Neural cell (in vitro differentiated cells): Measurements from ENCODE around the gene ZSWIM8. TPM values are rescaled to one million over a fixed set of nuclear protein-coding genes. Genes with fewer than 3 reads are reported as not detected.
"Not testable (repeated sequence)": the region's sequence is repeated elsewhere in the genome, so short reads cannot be mapped to it uniquely, and the experiment has no call there.

Experiments used
- H2AFZ ChIP-seq: fragments of 200-600, 300-800 bp; sonication (generic), shearing (Covaris generic); 2 replicates; pipeline ENCODE4 v1.6.0; 2014; ENCODE audit warnings: low read depth, mild to moderate bottlenecking, antibody characterized with exemption, low read length, moderate library complexity
- H3F3A ChIP-seq: fragments of 200-600 bp; shearing (Covaris generic); 2 replicates; pipeline ENCODE4 v1.6.1; 2016; ENCODE audit warnings: mild to moderate bottlenecking, moderate library complexity, mixed read lengths, antibody characterized with exemption, low read length; ENCODE audit not compliant: insufficient read depth, poor library complexity, severe bottlenecking
- H3K27ac ChIP-seq: fragments of 200-600, 300-800 bp; sonication (generic), shearing (Covaris generic); 2 replicates; pipeline ENCODE4 v1.5.1; 2014; ENCODE audit warnings: mild to moderate bottlenecking, low read length, moderate library complexity
- H3K27me3 ChIP-seq: fragments of 300-800, 200-600 bp; sonication (generic), shearing (Covaris generic); 2 replicates; pipeline ENCODE4 v1.6.0; 2014; ENCODE audit warnings: mild to moderate bottlenecking, low read depth, low read length, moderate library complexity; ENCODE audit not compliant: insufficient read depth
- H3K36me3 ChIP-seq: fragments of 300-800, 200-600 bp; sonication (generic), shearing (Covaris generic); 2 replicates; pipeline ENCODE4 v1.5.1; 2014; ENCODE audit warnings: mild to moderate bottlenecking, antibody characterized with exemption, low read length, moderate library complexity; ENCODE audit not compliant: insufficient read depth
- H3K4me2 ChIP-seq: fragments of 300-800, 200-600 bp; sonication (generic), shearing (Covaris generic); 2 replicates; pipeline ENCODE4 v1.6.0; 2014; ENCODE audit warnings: mild to moderate bottlenecking, low read length
- H3K4me3 ChIP-seq: fragments of 300-800, 200-600 bp; sonication (generic), shearing (Covaris generic); 2 replicates; pipeline ENCODE4 v1.5.1; 2014; ENCODE audit warnings: mild to moderate bottlenecking, low read length, moderate library complexity
- H3K79me2 ChIP-seq: fragments of 200-600 bp; shearing (Covaris generic); replicated peaks from 2 replicates; pipeline ENCODE4 v1.6.0; 2014; ENCODE audit warnings: mild to moderate bottlenecking, low read length, moderate library complexity; ENCODE audit not compliant: insufficient read depth
- H3K9ac ChIP-seq: fragments of 300-800, 200-600 bp; sonication (generic), shearing (Covaris generic); 2 replicates; pipeline ENCODE4 v1.6.1; 2016; ENCODE audit warnings: mild to moderate bottlenecking, low read length, mixed read lengths
- H3K9me2 ChIP-seq: fragments of 200-600 bp; shearing (Covaris generic); 2 replicates; pipeline ENCODE4 v1.6.1; 2016; ENCODE audit warnings: mild to moderate bottlenecking, low read length, mixed read lengths; ENCODE audit not compliant: insufficient read depth
- H3K9me3 ChIP-seq: fragments of 200-600, 300-800 bp; sonication (generic), shearing (Covaris generic); 2 replicates; pipeline ENCODE4 v1.6.1; 2016; ENCODE audit warnings: mild to moderate bottlenecking, mixed run types, low read length, moderate library complexity, mixed read lengths
- H4K20me1 ChIP-seq: fragments of 200-600 bp; shearing (Covaris generic); 2 replicates; pipeline ENCODE4 v1.6.1; 2016; ENCODE audit warnings: mild to moderate bottlenecking, mixed run types; ENCODE audit not compliant: insufficient read depth
- CTCF ChIP-seq: fragments of 450-650 bp; IDR thresholded peaks from 2 replicates; pipeline ENCODE4 v1.5.1; 2014; ENCODE audit warnings: antibody characterized with exemption, mild to moderate bottlenecking, moderate library complexity; ENCODE audit not compliant: poor library complexity, severe bottlenecking
- EP300 ChIP-seq: fragments of 450-650 bp; conservative IDR thresholded peaks from 2 replicates; pipeline ENCODE4 v1.6.1; 2014; ENCODE audit warnings: antibody characterized with exemption, mild to moderate bottlenecking, moderate library complexity; ENCODE audit not compliant: poor library complexity, severe bottlenecking
- EZH2 ChIP-seq: fragments of 200-600, 300-800 bp; shearing (Covaris generic), sonication (generic); IDR thresholded peaks from 2 replicates; pipeline ENCODE4 v1.6.1; 2014; ENCODE audit warnings: antibody characterized with exemption, low read length, borderline replicate concordance, mild to moderate bottlenecking; ENCODE audit not compliant: insufficient read depth, poor library complexity, severe bottlenecking
- MXI1 ChIP-seq: fragments of 450-650 bp; conservative IDR thresholded peaks from 2 replicates; pipeline ENCODE4 v1.6.1; 2014; ENCODE audit warnings: antibody characterized with exemption, mild to moderate bottlenecking; ENCODE audit not compliant: poor library complexity, severe bottlenecking
- POLR2AphosphoS5 ChIP-seq: IDR thresholded peaks from 2 replicates; pipeline ENCODE4 v1.6.1; 2012
- RAD21 ChIP-seq: fragments of 450-650 bp; conservative IDR thresholded peaks from 2 replicates; pipeline ENCODE4 v1.6.1; 2014; ENCODE audit warnings: antibody characterized with exemption, mild to moderate bottlenecking, moderate library complexity
- REST ChIP-seq: IDR thresholded peaks from 2 replicates; pipeline ENCODE4 v1.6.1; 2012; ENCODE audit warnings: borderline replicate concordance
- SMC3 ChIP-seq: fragments of 450-650 bp; conservative IDR thresholded peaks from 2 replicates; pipeline ENCODE4 v1.6.1; 2014; ENCODE audit warnings: antibody characterized with exemption, mild to moderate bottlenecking, moderate library complexity; ENCODE audit not compliant: poor library complexity
- TAF1 ChIP-seq: IDR thresholded peaks from 2 replicates; pipeline ENCODE4 v1.6.1; 2012; ENCODE audit warnings: low read depth
- polyA plus RNA-seq: library from polyadenylated mRNA; depleted of rRNA; stranded (reverse); fragments of >200 nt; gene quantifications from 2 replicates; pipeline ENCODE4 v1.2.3, GENCODE V29; 2014

The ZSWIM8 gene
- polyA plus RNA-seq, 1 donor from 2014 or later: 69.1 TPM

GRCh38 chr10:73828161-73828560 lies 42.8 kb downstream of the ZSWIM8 start:
- TF ChIP-seq TAF1: no peak
- TF ChIP-seq POLR2AphosphoS5: no peak
- no peak for TF ChIP-seq SMC3
- no peak for TF ChIP-seq RAD21
- TF ChIP-seq REST: no peak
- no peak for TF ChIP-seq CTCF
- TF ChIP-seq EZH2: no peak
- no peak for TF ChIP-seq MXI1
- TF ChIP-seq EP300: no peak
- Histone ChIP-seq H3K36me3 (no peaks in the 10 kb centered on the region), H3F3A (no peaks in the 10 kb centered on the region), H4K20me1 (no peaks in the 10 kb centered on the region), H3K27ac (no peak overlapping the region), H3K4me2 (no peak overlapping the region), H3K4me3 (no peak overlapping the region), H3K79me2 (no peaks in the 10 kb centered on the region), H3K9me2 (no peaks in the 10 kb centered on the region), H3K9me3 (no peaks in the 10 kb centered on the region), H3K9ac (no peak overlapping the region), H2AFZ (no peak overlapping the region), H3K27me3 (no peaks in the 10 kb centered on the region)

- H2AFZ ChIP-seq, H3K9ac ChIP-seq, H3K4me2 ChIP-seq, H3K27me3 ChIP-seq, H3K79me2 ChIP-seq, H3K36me3 ChIP-seq, H3F3A ChIP-seq, H4K20me1 ChIP-seq, H3K4me3 ChIP-seq, H3K9me2 ChIP-seq, H3K27ac ChIP-seq, H3K9me3 ChIP-seq: not testable (repeated sequence)
Measured at GRCh38 chr10:73829090-73829489, 43.7 kb downstream of the ZSWIM8 start.

GRCh38 chr10:73836427-73836980 lies 51.1 kb downstream of the ZSWIM8 start:
- H3K9me2 ChIP-seq: no peaks in the 10 kb centered on the region
- no peak for TF ChIP-seq EP300
- no peak for TF ChIP-seq CTCF
- no peak for TF ChIP-seq EZH2
- no peak for TF ChIP-seq MXI1
- no peak for TF ChIP-seq TAF1
- TF ChIP-seq POLR2AphosphoS5: no peak
- no peak for TF ChIP-seq SMC3
- TF ChIP-seq RAD21: no peak
- no peak for TF ChIP-seq REST
- no peak overlapping the region for H2AFZ ChIP-seq

More at GRCh38 chr10:73836427-73836980, 51.1 kb downstream of the ZSWIM8 start:
- Histone ChIP-seq H3F3A (no peaks in the 10 kb centered on the region), H3K27me3 (no peaks in the 10 kb centered on the region), H3K4me3 (no peak overlapping the region), H3K4me2 (no peak overlapping the region), H3K9ac (no peak overlapping the region), H4K20me1 (no peaks in the 10 kb centered on the region), H3K9me3 (no peaks in the 10 kb centered on the region), H3K36me3 (no peaks in the 10 kb centered on the region), H3K27ac (no peak overlapping the region), H3K79me2 (no peaks in the 10 kb centered on the region)
